GM12874 (cell line): ENCODE data around the gene GSTM1.

ENCODE experiments used
- TF ChIP-seq, protein P1 (sequence below): IDR thresholded peaks from 2 replicates; pipeline ENCODE4 v1.5.1; 2011; ENCODE audit warnings: low read depth, mild to moderate bottlenecking, control low read depth, low read length, moderate library complexity; ENCODE audit not compliant: insufficient read depth

Gene GSTM1

DNA sequence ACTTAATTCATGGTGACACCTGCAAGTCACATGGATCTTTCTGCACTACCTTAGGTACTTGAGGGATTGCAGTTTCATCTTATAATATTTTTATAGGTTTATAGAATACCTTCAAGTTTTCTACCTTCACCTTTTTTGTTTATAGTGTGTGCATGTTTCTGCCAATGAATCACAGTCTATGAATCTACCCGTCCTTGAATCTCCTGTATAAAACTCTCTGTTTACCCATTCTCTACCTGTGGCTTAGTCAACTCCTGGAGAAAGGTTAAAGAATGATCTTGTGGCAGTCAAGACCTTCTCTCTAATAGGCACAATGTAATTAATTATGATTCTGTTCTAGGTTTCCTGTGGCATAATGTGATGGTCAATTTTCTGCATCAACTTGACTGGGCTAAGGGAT lies 22.9 kb upstream of the GSTM1 start:
- TF ChIP-seq, protein P1, sequence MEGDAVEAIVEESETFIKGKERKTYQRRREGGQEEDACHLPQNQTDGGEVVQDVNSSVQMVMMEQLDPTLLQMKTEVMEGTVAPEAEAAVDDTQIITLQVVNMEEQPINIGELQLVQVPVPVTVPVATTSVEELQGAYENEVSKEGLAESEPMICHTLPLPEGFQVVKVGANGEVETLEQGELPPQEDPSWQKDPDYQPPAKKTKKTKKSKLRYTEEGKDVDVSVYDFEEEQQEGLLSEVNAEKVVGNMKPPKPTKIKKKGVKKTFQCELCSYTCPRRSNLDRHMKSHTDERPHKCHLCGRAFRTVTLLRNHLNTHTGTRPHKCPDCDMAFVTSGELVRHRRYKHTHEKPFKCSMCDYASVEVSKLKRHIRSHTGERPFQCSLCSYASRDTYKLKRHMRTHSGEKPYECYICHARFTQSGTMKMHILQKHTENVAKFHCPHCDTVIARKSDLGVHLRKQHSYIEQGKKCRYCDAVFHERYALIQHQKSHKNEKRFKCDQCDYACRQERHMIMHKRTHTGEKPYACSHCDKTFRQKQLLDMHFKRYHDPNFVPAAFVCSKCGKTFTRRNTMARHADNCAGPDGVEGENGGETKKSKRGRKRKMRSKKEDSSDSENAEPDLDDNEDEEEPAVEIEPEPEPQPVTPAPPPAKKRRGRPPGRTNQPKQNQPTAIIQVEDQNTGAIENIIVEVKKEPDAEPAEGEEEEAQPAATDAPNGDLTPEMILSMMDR: no peak

DNA sequence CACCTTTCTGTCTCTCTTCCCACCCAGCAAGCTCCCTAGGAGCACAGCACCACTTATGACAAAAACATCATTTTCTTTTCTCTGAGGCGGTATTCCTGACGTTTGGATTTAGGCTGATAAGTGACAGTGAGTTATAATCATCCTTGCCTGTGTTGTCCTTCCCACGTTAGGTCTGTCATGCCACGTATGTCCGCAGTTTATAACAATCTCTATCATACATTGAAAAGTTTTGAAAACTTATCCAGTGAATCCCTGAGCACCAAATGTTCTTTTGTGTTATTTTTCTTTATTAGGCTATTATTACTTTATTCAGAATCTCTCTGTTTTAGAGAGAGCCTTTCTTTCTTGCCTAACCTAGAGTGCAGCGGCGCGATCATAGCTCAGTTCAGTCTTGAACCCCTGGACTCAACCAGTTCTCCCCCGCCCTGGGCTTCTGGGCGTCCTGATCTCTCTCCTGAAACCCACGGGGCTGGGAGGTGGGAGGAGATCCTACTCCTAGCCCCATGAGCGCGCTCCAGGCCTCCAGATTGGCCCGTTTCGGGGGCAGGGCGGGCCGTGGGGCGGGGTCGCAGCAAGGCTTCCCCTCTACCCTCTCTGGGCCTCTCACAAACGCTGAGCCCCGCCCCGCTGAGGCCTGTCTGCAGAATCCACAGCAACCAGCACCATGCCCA lies 20.0 kb upstream of the GSTM1 start, which contains the start of gene GSTM2:
TSS of gene GSTM2 (plus strand) at position 606 of the 671 bp plus-strand sequence. CDS start at position 665, 59 bp downstream.
- TF ChIP-seq, protein P1: no peak

DNA sequence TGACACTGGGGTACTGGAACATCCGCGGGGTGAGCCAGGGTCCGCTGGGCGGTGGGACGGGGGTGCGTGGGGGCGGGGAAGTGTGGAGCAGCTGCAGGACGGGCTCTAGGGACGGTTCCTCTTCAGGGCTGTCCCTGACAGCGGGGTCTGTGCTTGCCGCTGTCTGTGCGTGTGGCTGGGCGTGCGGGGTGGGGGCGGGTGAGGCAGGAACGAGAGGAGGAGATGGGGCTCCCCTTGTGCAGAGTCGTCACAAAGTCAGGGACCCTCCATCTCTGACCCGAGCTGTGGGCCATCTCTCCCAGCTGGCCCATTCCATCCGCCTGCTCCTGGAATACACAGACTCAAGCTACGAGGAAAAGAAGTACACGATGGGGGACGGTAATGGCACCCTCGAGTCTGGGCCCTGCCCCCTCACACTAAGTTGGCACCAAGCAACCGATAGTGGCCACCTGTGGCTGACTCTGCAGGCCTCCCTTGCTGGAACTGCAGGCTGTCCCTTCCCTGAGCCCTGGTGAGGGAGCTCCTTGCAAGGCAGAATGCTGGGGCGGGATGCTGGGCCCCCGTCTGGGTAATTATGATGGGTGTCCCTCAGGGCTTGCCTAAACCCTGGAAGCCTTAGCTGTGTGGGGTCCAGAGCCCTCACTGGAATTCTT lies 19.4 kb upstream of the GSTM1 start:
- TF ChIP-seq, protein P1: no peak

DNA sequence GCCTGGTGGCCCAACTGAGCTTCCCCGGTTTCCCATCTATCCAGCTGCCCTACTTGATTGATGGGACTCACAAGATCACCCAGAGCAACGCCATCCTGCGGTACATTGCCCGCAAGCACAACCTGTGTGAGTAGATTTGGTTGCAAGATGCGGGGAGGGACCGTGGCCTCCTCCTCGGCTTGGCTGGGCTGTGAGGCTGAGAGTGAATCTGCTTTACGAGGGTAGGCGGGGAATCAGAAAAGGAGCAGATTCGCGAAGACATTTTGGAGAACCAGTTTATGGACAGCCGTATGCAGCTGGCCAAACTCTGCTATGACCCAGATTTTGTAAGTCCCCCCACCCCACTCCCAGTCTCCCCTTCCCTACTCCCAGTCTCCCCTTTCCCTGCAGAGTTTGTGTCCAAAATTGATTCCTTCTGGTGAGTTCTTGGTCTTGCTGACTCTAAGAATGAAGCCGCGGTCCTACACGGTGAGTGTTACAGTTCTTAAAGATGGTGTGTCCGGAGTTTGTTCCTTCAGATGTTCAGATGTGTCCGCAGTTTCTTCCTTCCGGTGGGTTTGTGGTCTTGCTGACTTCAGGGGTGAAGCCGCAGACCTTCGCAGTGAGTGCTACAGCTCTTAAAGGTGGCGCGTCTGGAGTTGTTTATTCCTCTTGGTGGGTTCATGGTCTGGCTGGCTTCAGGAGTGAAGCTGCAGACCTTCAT lies 18.2 kb upstream of the GSTM1 start:
- TF ChIP-seq, protein P1: no peak

DNA sequence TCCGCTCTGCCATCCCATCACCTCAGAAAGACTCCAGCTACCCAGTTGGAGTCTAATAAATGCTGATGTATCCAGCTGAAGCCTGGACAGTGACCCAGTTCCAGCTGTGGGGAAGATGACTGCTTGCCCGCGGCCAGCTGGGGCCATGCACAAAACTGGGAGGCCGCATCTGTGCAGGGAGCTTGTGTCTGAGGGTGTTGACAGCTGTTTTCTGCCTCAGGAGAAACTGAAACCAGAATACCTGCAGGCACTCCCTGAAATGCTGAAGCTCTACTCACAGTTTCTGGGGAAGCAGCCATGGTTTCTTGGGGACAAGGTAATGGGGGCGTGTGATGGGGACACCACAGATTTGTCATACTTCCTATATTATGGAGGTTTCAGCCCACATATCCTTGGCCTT lies 16.6 kb upstream of the GSTM1 start:
- TF ChIP-seq, protein P1: no peak

DNA sequence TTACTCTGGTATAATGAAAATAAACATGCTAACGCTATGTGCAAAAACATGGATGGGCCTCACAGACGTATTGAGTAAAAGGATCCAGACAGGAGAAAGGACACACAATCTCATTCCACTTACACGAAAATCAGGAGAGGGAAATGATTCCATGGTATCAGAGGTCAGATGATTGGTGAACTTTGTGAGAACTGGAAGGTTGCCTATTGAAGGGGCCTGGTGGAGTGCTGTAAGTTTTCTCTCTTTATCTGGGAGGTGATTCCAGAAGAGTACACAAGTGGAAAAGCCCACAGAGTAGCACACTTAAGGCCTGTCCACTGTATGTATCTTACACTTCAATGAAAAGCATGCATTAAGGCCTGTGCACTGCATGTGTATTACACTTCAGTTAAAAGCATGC lies 10.2 kb upstream of the GSTM1 start:
- TF ChIP-seq, protein P1: no peak

DNA sequence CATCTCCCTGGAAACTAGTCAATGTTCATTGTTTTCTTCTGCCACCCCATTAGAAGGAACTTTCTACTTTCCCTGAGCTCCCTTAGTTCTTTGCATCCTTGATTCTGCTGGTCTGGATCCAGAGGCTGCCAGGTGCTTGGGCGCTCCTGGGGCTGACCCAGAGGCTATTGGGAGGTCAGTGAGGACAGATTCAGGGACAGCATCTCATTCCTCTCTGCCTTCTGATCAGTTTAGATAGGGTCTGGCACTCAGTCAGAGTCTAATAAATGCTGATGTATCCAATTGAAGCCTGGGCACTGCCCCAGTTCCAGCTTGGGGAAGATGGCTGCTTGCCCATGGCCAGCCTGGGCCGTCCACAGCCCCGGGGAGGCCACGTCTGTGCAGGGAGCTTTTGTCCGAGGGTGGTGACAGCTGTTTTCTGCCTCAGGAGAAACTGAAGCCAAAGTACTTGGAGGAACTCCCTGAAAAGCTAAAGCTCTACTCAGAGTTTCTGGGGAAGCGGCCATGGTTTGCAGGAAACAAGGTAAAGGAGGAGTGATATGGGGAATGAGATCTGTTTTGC lies 2.3 kb downstream of the GSTM1 start:
- TF ChIP-seq, protein P1: no peak
